RWPE1 (cell line): ENCODE measurements around the gene CPED1.
A peak's percentile ranks its signal among the peaks of the same experiment; 100 is the strongest.

Source experiments
- CTCF ChIA-PET: fragments of 350-600 bp; sonication (Branson Sonifier 250); formaldehyde crosslinking; extraction: SDS; loops from one replicate; lab custom pipeline; 2021; lab: Yijun Ruan, JAX
- POLR2A ChIA-PET: fragments of 400-600 bp; formaldehyde crosslinking; extraction: SDS; loops from one replicate; lab custom pipeline; 2020; ENCODE audit warnings: antibody characterized with exemption; ENCODE audit not compliant: low non-redundant PET; lab: Yijun Ruan, JAX
- DNase-seq: peaks from one replicate; pipeline ENCODE4 v3.0.0; 2012; ENCODE audit warnings: low spot score
- H3K27ac ChIP-seq: fragments of 450-650 bp; 2 replicates; pipeline ENCODE4 v1.5.1; 2017
- CTCF ChIP-seq: fragments of 450-650 bp; conservative IDR thresholded peaks from 2 replicates; pipeline ENCODE4 v1.5.1; 2017; ENCODE audit warnings: low read depth, mild to moderate bottlenecking

Gene CPED1

GRCh38 chr7:121103086-121103485, 114.6 kb downstream of the CPED1 start:
- TF ChIP-seq CTCF: no peak
- no peak overlapping the region for H3K27ac ChIP-seq
- CTCF ChIA-PET: no interaction called here
- no peak for DNase-seq
- POLR2A ChIA-PET: no interaction called here

GRCh38 chr7:121103579-121103978, 115.1 kb downstream of the CPED1 start:
- no peak overlapping the region for H3K27ac ChIP-seq
- ChIA-PET CTCF (no interaction called here), POLR2A (no interaction called here)
- no peak for DNase-seq
- TF ChIP-seq CTCF: no peak

GRCh38 chr7:121105262-121105661, 116.8 kb downstream of the CPED1 start:
- TF ChIP-seq CTCF: no peak
- ChIA-PET CTCF (no interaction called here), POLR2A (no interaction called here)
- DNase-seq: no peak
- H3K27ac ChIP-seq: no peak overlapping the region

- DNase-seq: peak; percentile 38
- H3K27ac ChIP-seq: no peak overlapping the region
- TF ChIP-seq CTCF: peak; percentile 86
- ChIA-PET CTCF (interaction anchor here (0.5 to 1.1 kb wide), 14 partner anchors 9 to 897 kb away, joined by 3 to 5 read pairs (median 4); partner anchors contain the start of gene CPED1), POLR2A (interaction anchor here (0.6 kb wide), 1 partner anchor 229 kb away, joined by 3 read pairs; no protein-coding TSS in a partner anchor)
Observed at GRCh38 chr7:121107923-121108498, 119.5 kb downstream of the CPED1 start.

- POLR2A ChIA-PET: no interaction called here
- no peak overlapping the region for H3K27ac ChIP-seq
- CTCF ChIA-PET: no interaction called here
- TF ChIP-seq CTCF: no peak
- no peak for DNase-seq
Observed at GRCh38 chr7:121109145-121109544, 120.6 kb downstream of the CPED1 start.

GRCh38 chr7:121113288-121113687, 124.8 kb downstream of the CPED1 start:
- peak; percentile 29 for DNase-seq
- CTCF ChIA-PET: interaction anchor here (0.8 kb wide), 1 partner anchor 558 kb away, joined by 3 read pairs; no protein-coding TSS in a partner anchor
- no peak for TF ChIP-seq CTCF
- POLR2A ChIA-PET: no interaction called here
- no peak overlapping the region for H3K27ac ChIP-seq
